Renal cortex interstitium (tissue), 11 donors: Measurements from ENCODE around the gene TRMU. TPM values are rescaled to one million over a fixed set of nuclear protein-coding genes. Genes with fewer than 3 reads are reported as not detected.
A peak's percentile ranks its signal among the peaks of the same experiment; 100 is the strongest.

ENCODE experiments used
- DNase-seq, 11 donors: peaks; one replicate each; pipeline ENCODE4 v3.0.0-alpha.2; 2013; ENCODE audit warnings: low read depth in 9 of 11, low spot score in 4 of 11; ENCODE audit errors: extremely low read depth in 1 of 11
- polyA plus RNA-seq, 3 donors: library from polyadenylated mRNA; unstranded; fragments of 120-200 nt; gene quantifications; one replicate each; pipeline ENCODE4 v1.2.1, GENCODE V29; 2013; ENCODE audit not compliant: insufficient read length in 3 of 3

Gene TRMU
- polyA plus RNA-seq, 3 donors: 49.7 to 61.8 (median 59.2) TPM

GRCh38 chr22:46374663-46375474, 39.4 kb downstream of the TRMU start:
- no peak for DNase-seq

DNA sequence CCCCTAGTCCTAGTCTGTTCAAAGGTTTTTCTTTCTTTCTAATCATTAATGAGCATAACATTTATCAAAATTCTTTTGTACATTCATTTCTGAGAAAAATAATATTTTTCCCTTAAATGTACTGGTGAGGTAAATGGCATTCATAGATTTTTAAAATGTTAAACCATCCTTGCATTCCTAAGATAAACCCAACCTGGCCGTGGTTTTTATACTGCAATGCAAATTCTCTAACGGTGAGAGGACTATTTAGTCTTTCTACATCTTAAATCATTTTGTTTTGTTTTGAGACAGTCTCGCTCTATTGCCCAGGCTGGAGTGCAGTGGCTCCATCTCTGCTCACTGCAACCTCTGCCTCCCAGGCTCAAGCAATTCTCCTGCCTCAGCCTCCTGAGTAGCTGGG, 40.6 kb downstream of the TRMU start:
- no peak for DNase-seq

GRCh38 chr22:46376908-46377524, 41.5 kb downstream of the TRMU start:
- DNase-seq: no peak

- DNase-seq: no peak
These were observed 42.3 kb downstream of the TRMU start for GRCh38 chr22:46377525-46378425.

DNA sequence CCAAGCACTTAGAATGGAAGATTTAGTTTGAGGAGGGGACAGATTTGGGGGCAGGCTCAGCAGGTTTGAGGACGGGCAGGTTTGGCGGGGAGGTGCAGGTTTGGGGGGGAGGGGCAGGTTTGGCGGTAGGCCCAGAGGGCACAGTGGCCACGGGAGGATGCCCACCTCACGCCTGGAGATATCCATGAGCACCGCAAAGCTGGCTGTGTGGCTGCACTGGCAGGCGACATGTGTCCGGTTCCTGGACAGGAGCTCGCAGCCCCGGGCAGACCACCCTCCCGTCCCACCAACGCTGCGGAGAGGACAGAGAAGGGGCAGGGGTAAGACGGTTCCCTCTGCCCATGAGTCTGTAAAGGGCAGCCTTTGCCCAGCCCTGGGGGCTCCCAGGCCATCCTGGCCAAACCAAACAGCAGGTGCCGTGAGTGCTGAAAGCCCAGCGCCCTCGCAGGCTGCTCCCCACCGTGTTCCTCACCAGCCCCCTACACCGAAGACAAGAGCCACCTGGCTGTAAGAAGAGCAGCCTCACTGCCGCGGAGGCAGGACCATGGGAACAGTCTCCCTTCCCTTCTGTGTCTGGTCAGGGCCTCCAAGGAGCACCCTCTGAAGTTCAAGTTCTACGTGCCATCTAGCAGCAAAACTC, 43.0 kb downstream of the TRMU start:
- DNase-seq: no peak

DNA sequence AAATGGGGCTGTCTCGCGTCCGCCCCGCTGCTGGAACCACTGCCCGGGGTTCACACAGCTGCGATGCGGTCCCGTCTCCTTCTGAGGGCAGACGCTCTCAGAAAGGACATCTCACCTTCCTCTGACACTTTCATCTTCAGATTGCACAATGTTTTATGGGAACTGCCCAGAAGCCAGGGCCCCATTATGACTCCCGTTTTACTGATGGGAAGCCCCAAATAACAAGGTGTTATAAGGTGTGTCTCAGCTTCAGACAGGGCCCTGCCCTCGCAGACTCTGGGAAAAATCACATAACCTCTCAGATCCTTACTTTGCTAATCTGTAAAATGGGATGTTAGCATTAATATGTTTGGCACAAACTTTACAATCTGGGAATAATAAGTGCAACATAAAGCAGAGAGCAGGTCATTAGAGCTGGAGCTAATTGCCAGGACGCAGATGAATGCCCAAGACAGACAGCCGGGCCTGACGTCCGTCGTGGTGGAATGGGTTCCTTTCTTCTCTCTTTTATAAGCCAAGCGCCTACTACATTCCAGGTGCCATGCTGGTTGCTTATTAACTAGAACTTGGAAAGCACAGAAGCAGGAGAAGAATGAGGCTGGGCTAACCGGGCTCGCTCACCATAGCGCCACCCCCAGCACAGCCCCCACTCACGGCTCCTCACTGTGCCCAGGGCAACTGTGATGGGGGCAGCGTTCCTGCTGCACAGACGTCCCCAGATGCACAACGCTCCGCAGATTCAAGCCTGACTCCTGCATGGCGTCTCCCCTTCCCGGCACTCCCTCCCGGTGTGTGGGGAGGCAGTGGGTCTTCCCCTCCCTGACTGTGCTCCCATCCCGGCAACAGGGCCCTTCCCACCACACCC, 43.8 kb downstream of the TRMU start:
- DNase-seq: peak in 2 of 11 donors; percentile 78 to 86

- no peak for DNase-seq
These were observed 44.6 kb downstream of the TRMU start for GRCh38 chr22:46380069-46380468.

DNA sequence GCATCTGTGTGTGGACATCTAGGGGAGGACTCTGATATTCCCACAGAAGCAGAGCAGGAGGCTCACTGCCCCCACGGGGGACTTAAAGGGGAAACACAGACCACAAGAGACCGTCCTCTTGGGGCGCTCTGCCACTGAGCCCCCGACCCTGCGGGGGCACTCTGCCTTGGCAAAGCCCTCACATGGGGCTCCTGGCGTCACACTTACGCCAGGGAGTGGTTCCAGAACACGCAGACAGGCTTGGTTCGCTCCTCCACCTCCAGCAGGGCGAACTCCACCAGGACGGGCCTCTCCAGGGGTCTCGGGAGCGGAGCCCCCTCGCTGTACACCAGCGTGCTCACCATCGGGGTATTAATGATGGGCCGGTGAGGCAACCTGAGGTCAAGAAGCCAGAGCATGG, 45.1 kb downstream of the TRMU start:
- no peak for DNase-seq

DNA sequence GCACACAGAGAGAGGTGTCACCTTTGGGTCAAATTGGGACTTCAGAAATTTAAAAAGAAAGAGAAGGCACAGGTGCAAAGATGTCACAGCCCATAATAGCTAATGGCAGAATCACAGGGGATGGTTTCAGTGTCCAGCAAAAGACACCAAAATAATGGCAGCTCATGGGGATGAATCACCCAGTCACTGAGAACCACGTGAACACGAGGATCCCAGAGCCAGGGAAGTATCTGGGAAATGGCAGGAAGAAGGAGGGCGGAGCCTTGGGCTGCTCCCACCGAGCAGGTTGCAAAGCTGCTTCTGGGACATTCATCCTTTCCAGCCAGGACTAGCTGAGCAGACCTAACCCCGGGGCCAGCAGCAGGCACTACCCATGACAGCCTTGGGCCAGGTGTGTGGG, 45.6 kb downstream of the TRMU start:
- DNase-seq: no peak

DNA sequence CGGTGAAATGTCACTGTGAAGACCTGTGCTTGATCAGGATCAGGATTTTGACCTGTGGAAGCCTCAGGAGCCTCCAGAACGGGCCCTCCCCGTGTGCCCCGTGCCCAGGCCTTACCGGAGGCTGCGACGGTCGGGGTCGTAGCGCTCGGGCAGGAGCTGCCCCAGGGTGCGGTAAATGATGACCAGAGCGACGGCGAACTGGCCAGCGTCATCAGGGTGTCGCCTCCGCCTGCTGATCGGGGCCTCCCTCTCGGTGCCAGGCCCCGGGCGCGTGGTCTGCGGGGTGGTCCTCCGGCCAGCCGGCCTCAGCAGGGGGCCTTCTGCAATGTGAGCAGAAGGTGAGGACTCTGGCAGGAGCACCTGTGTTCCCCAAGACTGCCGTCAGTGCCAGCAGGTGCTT, 46.2 kb downstream of the TRMU start:
- DNase-seq: no peak

DNA sequence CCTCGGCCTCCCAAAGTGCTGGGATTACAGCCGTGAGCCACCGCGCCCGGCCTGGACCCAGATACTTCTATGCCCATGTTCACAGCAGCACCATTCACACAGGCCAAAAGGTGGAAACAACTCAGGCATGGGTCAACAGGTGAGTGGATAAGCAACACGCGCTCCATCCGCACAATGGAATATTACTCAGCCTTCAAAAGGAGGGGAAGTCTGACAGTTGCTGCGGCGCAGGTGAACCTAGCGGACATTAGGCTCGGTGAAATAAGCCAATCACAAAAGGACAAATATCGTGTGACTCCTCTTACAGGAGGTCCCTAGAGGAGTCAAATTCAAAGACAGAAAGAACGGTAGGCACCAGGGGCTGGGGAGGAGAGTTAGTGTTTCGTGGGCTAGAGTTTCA, 47.0 kb downstream of the TRMU start:
- no peak for DNase-seq

DNA sequence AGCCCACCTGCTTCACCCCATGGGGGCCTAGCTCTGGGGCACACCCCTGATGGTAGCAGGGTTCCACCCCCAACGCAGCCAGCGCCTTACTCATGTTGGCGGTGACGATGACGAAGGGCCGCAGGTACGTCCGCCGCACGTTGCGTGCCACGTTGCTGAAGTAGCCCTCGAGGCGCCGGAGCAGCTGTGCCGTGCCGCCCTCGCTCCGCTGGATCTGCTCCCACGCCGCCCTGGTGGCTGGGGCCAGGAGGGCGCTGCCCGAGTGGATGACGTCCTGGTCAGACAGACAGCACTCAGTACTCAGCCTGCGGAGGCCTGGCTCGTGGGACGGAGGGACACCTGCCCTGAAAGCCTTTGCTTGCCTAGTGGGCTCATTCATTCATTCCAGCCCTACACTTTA, 50.8 kb downstream of the TRMU start:
- DNase-seq: no peak

GRCh38 chr22:46387748-46388147, 52.2 kb downstream of the TRMU start:
- DNase-seq: no peak

DNA sequence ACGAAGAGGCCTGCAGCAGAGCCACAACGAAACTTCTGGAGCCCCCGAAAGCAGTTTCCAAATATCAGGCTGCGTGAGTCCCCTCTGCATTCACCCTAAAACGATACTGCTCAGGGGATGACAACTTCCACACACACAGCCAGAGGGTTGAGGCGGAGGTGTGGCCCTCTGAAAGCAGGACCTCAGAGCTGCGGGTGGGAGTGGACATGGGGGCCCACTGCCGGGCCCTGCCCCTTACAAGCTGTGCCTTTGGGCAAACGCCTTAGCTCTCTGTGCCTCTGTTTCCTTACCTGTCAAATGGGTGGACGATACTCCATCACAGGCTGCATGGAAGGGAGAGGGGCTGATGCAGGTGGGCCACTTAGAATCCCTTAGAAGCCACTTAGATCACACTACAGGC, 53.1 kb downstream of the TRMU start:
- DNase-seq: no peak

DNA sequence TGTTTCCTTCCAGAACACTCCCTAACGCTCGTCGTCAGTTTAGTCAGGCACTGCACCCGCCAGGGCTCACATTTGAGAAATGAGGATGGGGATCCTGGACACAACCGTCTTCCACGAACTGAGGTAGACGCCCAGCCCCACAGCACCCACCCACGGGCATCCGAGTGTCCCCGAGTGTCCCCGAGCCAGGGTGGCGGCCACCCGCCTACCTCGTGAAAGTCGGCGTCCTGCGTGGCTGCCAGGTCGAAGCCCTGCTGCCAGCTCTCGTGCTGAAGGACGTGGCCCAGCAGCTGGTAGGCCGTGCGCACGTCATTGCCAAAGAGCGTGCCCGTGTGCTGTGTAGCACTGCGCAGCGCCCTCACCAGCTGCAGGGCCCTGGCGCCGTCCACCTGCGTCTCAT, 53.6 kb downstream of the TRMU start:
- DNase-seq: no peak

GRCh38 chr22:46390105-46390651, 54.7 kb downstream of the TRMU start:
- no peak for DNase-seq

DNA sequence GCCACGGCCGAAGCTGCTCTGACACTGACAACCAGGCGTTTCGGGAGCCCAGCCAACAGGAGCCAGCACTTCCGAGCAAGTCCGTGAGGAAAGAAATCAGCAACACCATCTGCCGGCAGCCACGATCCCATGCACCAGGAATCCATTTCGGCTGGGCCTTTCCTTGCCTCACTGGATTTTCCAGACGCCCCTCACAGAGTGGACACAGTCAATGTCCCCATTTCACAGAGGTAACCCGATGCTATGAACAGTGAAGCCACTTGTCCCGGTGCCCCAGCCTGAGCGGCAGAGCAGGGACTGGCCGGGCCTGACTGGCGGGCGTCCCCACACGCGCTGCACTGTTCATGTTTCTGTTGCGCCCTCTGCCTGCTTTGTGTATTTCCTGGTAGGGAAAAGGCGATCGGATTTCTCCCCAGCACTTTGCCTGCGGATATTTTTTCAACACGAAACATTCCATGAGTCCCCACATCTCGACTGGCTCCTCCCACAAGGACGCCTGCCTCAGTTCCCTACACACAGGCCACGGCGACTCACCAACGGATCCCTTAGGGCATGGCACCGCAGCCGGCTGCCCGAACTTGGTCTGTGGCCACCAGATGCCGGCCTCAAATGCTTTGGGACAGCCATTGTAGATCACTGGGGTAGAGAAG, 55.3 kb downstream of the TRMU start:
- DNase-seq: peak in 1 of 11 donors; percentile 44
